H1 (cell line): ENCODE results near the gene TNN. TPM values are rescaled to one million over a fixed set of nuclear protein-coding genes. Genes with fewer than 3 reads are reported as not detected.

Experiments used
- CHD2 ChIP-seq: IDR thresholded peaks from 2 replicates; pipeline ENCODE4 v1.6.1; 2012; ENCODE audit warnings: low read length, improper control_type of control experiment
- CREB1 ChIP-seq: IDR thresholded peaks from 2 replicates; pipeline ENCODE4 v1.6.1; 2012; ENCODE audit warnings: inconsistent platforms
- GABPA ChIP-seq: IDR thresholded peaks from 2 replicates; pipeline ENCODE4 v1.6.1; 2011; ENCODE audit warnings: mild to moderate bottlenecking, low read length, moderate library complexity, borderline replicate concordance; ENCODE audit not compliant: insufficient read depth
- HDAC6 ChIP-seq: IDR thresholded peaks from one replicate; pipeline ENCODE4 v1.7.1; 2012; ENCODE audit warnings: low read depth, mild to moderate bottlenecking, inconsistent platforms, low read length, moderate library complexity
- NRF1 ChIP-seq: IDR thresholded peaks from 2 replicates; pipeline ENCODE4 v1.6.1; 2011; ENCODE audit warnings: mild to moderate bottlenecking, low read depth, low read length, improper control_type of control experiment
- RAD21 ChIP-seq, 2 experiments: IDR thresholded peaks in 1 of 2; conservative IDR thresholded peaks in 1 of 2; 2 replicates each; pipeline ENCODE4 v1.6.1; 2011; ENCODE audit warnings: low read depth in 2 of 2, low read length in 2 of 2, improper control_type of control experiment in 1 of 2, inconsistent platforms in 1 of 2, mild to moderate bottlenecking in 1 of 2, moderate library complexity in 1 of 2
- SRF ChIP-seq: IDR thresholded peaks from 2 replicates; pipeline ENCODE4 v1.6.1; 2011; ENCODE audit warnings: mild to moderate bottlenecking, low read depth, low read length, moderate library complexity
- TAF1 ChIP-seq: IDR thresholded peaks from 2 replicates; pipeline ENCODE4 v1.6.1; 2011; ENCODE audit warnings: mild to moderate bottlenecking, low read depth, low read length
- TEAD4 ChIP-seq: IDR thresholded peaks from 2 replicates; pipeline ENCODE4 v1.6.1; 2012; ENCODE audit warnings: low read depth, low read length, inconsistent platforms, mixed read lengths
- polyA plus RNA-seq, 7 experiments: library from polyadenylated mRNA; depleted of rRNA in 3 of 7; stranded (reverse) in 5 of 7; unstranded in 2 of 7; fragments of >200 nt in 5 of 7; fragments of 200-250 nt in 2 of 7; gene quantifications; 1 replicate in 5 of 7; 2 replicates in 1 of 7; 4 replicates in 1 of 7; pipeline versions ENCODE4 v1.2.1 to v1.2.3, GENCODE V29; 2011 to 2013; ENCODE audit warnings: missing spikeins in 2 of 7, mixed read lengths in 2 of 7
- total RNA-seq: library from RNA; stranded (reverse); fragmentation: NEBNext Ultra II Directional; extraction: Animal tissue kit (Norgen Biotek cat#: 25700); gene quantifications from 2 replicates; pipeline ENCODE4 v1.2.1, GENCODE V29; 2021
- TF ChIP-seq, protein P1 (sequence below), 3 experiments: IDR thresholded peaks; 1 replicate in 2 of 3; 2 replicates in 1 of 3; pipeline versions ENCODE4 v1.5.1 to v1.6.1; 2011; ENCODE audit warnings: low read length in 3 of 3, mild to moderate bottlenecking in 3 of 3, inconsistent platforms in 2 of 3, low read depth in 1 of 3, moderate library complexity in 1 of 3; ENCODE audit not compliant: insufficient read depth in 1 of 3; ENCODE audit errors: control extremely low read depth in 1 of 3
- TF ChIP-seq, protein P2 (sequence below): IDR thresholded peaks from 2 replicates; pipeline ENCODE4 v1.6.1; 2012; ENCODE audit warnings: inconsistent platforms
- TF ChIP-seq, protein P3 (sequence below): IDR thresholded peaks from 2 replicates; pipeline ENCODE4 v1.6.1; 2011; ENCODE audit warnings: low read depth, mild to moderate bottlenecking, low read length; ENCODE audit not compliant: insufficient read depth

Gene TNN
- total and polyA plus RNA-seq, 2 of the 8 experiments (the other 6 are each of a cell fraction or from before 2014, with no cell fraction given), result 0.21 to 0.30 TPM

DNA sequence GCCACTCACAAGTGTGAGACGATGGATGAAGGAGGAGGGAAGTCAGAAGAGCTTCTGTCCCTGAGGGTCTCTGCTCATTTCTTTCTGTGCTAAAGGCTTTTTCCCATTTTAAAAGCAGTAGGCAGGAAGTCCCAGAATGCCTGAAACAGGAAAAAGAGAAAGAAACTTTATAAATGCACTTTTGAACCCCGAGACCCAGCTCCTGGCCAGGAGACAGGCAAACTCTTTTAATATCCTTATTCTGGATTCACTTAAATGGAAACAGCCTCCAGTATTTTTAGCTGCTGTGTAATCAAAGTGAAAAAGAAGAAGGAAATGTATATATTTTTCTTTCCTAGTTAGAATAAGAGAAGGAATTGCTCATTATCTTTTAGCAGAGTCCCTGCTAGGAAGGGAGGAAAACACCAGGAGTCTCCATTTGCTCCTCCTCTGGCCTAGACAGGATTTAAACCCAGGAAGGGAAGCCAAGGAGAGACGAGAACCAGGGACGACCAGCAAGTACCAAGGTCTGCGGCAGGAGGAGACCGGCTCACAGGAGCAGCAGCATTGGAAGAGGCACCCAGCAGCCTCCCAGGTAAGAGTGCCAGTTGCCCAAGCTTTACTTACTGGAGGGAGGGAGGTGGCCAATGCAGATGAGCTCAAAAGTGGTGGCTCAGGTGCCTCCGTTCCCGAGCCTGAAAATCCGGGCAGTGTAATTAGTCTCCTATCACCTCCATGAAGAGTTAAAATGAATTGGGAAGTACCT lies at the start of gene TNN (continued):
- TF ChIP-seq, protein P1, sequence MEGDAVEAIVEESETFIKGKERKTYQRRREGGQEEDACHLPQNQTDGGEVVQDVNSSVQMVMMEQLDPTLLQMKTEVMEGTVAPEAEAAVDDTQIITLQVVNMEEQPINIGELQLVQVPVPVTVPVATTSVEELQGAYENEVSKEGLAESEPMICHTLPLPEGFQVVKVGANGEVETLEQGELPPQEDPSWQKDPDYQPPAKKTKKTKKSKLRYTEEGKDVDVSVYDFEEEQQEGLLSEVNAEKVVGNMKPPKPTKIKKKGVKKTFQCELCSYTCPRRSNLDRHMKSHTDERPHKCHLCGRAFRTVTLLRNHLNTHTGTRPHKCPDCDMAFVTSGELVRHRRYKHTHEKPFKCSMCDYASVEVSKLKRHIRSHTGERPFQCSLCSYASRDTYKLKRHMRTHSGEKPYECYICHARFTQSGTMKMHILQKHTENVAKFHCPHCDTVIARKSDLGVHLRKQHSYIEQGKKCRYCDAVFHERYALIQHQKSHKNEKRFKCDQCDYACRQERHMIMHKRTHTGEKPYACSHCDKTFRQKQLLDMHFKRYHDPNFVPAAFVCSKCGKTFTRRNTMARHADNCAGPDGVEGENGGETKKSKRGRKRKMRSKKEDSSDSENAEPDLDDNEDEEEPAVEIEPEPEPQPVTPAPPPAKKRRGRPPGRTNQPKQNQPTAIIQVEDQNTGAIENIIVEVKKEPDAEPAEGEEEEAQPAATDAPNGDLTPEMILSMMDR (IDR thresholded peaks at IDR 0.05; ENCODE audit: control extremely low read depth in 1 of 3, insufficient read depth in 1 of 3, low read depth in 1 of 3, low read length in 3 of 3), result no peak
- TF ChIP-seq CHD2 (no peak), HDAC6 (no peak), TEAD4 (no peak), NRF1 (no peak), GABPA (no peak), TAF1 (no peak), RAD21 (IDR thresholded peaks at IDR 0.05 in 1 of 2, conservative IDR thresholded peaks at IDR 0.05 in 1 of 2; ENCODE audit: low read depth in 2 of 2, low read length in 2 of 2) (no peak), CREB1 (no peak), SRF (no peak)
- TF ChIP-seq, protein P2, sequence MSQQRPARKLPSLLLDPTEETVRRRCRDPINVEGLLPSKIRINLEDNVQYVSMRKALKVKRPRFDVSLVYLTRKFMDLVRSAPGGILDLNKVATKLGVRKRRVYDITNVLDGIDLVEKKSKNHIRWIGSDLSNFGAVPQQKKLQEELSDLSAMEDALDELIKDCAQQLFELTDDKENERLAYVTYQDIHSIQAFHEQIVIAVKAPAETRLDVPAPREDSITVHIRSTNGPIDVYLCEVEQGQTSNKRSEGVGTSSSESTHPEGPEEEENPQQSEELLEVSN, result no peak
- TF ChIP-seq, protein P3, sequence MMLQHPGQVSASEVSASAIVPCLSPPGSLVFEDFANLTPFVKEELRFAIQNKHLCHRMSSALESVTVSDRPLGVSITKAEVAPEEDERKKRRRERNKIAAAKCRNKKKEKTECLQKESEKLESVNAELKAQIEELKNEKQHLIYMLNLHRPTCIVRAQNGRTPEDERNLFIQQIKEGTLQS, result no peak
